ENCODE results near the gene IL17RC. TPM values are rescaled to one million over a fixed set of nuclear protein-coding genes. Genes with fewer than 3 reads are reported as not detected.
"Not testable (repeated sequence)": the region's sequence is repeated elsewhere in the genome, so short reads cannot be mapped to it uniquely, and the experiment has no call there.

Gene IL17RC
- 1 to 10 TPM; 3.9 to 9.1 (median 7.6) TPM for polyA plus RNA-seq (ENCODE audit: low read depth in 6 of 6)

GRCh38 chr3:9916734-9917680 is at the start of gene IL17RC:
IL17RC (plus strand) TSS chr3:9917098; CDS start chr3:9917316, 218 bp downstream.
- ATAC-seq (ENCODE audit: low read depth in 2 of 2) (peak; percentile 49 to 51), DNase-seq (no peak)
- peaks cover 0 to 16% (median 7%) of the 10 kb centered on the region in 3 donors for H3K27me3 Mint-ChIP-seq
- H3K4me3 Mint-ChIP-seq = peak within 1 kb of the TSS; percentile 75 to 89 (median 84)
- peaks cover 9 to 25% (median 19%) of the 10 kb centered on the region in 3 donors for H3K4me1 Mint-ChIP-seq
- peak within 1 kb of the TSS in 5 of 6 donors; percentile 36 to 86 (median 49) for H3K27ac Mint-ChIP-seq
- H3K9me3 Mint-ChIP-seq = no peaks in the 10 kb centered on the region
- H3K36me3 Mint-ChIP-seq = no peaks in the 10 kb centered on the region

GRCh38 chr3:9867106-9867505 is 49.8 kb upstream of the IL17RC start:
- ATAC-seq (ENCODE audit: low read depth in 2 of 2) = no peak
- Mint-ChIP-seq H3K4me1 (peaks cover 0 to 4% (median 0%) of the 10 kb centered on the region in 3 donors), H3K27ac (no peak overlapping the region), H3K4me3 (peak overlapping the region in 1 of 8 donors; percentile 66), H3K27me3 (peaks cover 1 to 10% (median 3%) of the 10 kb centered on the region in 3 donors), H3K36me3 (no peaks in the 10 kb centered on the region), H3K9me3 (peaks cover 0 to 1% (median 0%) of the 10 kb centered on the region in 7 donors)
- DNase-seq = no peak

GRCh38 chr3:9869955-9870354 is 46.9 kb upstream of the IL17RC start:
- Mint-ChIP-seq H3K9me3 (no peaks in the 10 kb centered on the region), H3K36me3 (no peaks in the 10 kb centered on the region), H3K27me3 (peaks cover 0 to 5% (median 0%) of the 10 kb centered on the region in 3 donors), H3K4me1 (no peaks in the 10 kb centered on the region), H3K4me3 (no peak overlapping the region), H3K27ac (peak overlapping the region in 1 of 6 donors; percentile 21)
- DNase-seq (no peak), ATAC-seq (ENCODE audit: low read depth in 2 of 2) (no peak)

GRCh38 chr3:9870978-9871377 is 45.9 kb upstream of the IL17RC start:
- Mint-ChIP-seq H3K36me3 (no peaks in the 10 kb centered on the region), H3K9me3 (no peaks in the 10 kb centered on the region), H3K27ac (no peak overlapping the region), H3K4me3 (no peak overlapping the region), H3K4me1 (no peaks in the 10 kb centered on the region), H3K27me3 (peaks cover 0 to 7% (median 0%) of the 10 kb centered on the region in 3 donors)
- ATAC-seq (ENCODE audit: low read depth in 2 of 2) (no peak), DNase-seq (no peak)

GRCh38 chr3:9872067-9872466 is 44.8 kb upstream of the IL17RC start:
- not testable (repeated sequence) for H3K27me3 Mint-ChIP-seq; H3K36me3 Mint-ChIP-seq; DNase-seq; ATAC-seq (ENCODE audit: low read depth in 2 of 2); H3K4me1 Mint-ChIP-seq; H3K9me3 Mint-ChIP-seq; H3K4me3 Mint-ChIP-seq; H3K27ac Mint-ChIP-seq

- peak overlapping the region in 1 of 6 donors; percentile 90 for H3K27ac Mint-ChIP-seq
Observed at GRCh38 chr3:9875448-9875847, 41.5 kb upstream of the IL17RC start.

GRCh38 chr3:9876255-9876654 is 40.6 kb upstream of the IL17RC start:
- H3K27ac Mint-ChIP-seq; H3K4me1 Mint-ChIP-seq; H3K9me3 Mint-ChIP-seq; H3K4me3 Mint-ChIP-seq; ATAC-seq (ENCODE audit: low read depth in 2 of 2); H3K36me3 Mint-ChIP-seq; DNase-seq: not testable (repeated sequence)
- peaks cover 0 to 23% (median 0%) of the 10 kb centered on the region in 3 donors for H3K27me3 Mint-ChIP-seq

More at GRCh38 chr3:9875448-9875847, 41.5 kb upstream of the IL17RC start:
- no peak overlapping the region for H3K4me3 Mint-ChIP-seq
- H3K4me1 Mint-ChIP-seq = no peaks in the 10 kb centered on the region
- DNase-seq (no peak), ATAC-seq (ENCODE audit: low read depth in 2 of 2) (no peak)
- H3K27me3 Mint-ChIP-seq = peaks cover 0 to 20% (median 0%) of the 10 kb centered on the region in 3 donors
- H3K36me3 Mint-ChIP-seq = no peaks in the 10 kb centered on the region
- H3K9me3 Mint-ChIP-seq = no peaks in the 10 kb centered on the region

GRCh38 chr3:9876991-9877390 is 39.9 kb upstream of the IL17RC start:
- DNase-seq = no peak
- Mint-ChIP-seq H3K36me3 (no peaks in the 10 kb centered on the region), H3K4me3 (no peak overlapping the region), H3K9me3 (no peaks in the 10 kb centered on the region), H3K27me3 (peaks cover 0 to 23% (median 0%) of the 10 kb centered on the region in 3 donors), H3K27ac (no peak overlapping the region), H3K4me1 (no peaks in the 10 kb centered on the region)
- peak in 1 of 2 donors; percentile 44 for ATAC-seq (ENCODE audit: low read depth in 2 of 2)

GRCh38 chr3:9878700-9879099 is 38.2 kb upstream of the IL17RC start:
- no peak overlapping the region for H3K27ac Mint-ChIP-seq
- peaks cover 0 to 18% (median 0%) of the 10 kb centered on the region in 3 donors for H3K27me3 Mint-ChIP-seq
- no peak for ATAC-seq (ENCODE audit: low read depth in 2 of 2)
- no peaks in the 10 kb centered on the region for H3K4me1 Mint-ChIP-seq
- no peaks in the 10 kb centered on the region for H3K36me3 Mint-ChIP-seq
- no peaks in the 10 kb centered on the region for H3K9me3 Mint-ChIP-seq
- H3K4me3 Mint-ChIP-seq = peak overlapping the region in 1 of 8 donors; percentile 67
- no peak for DNase-seq

GRCh38 chr3:9879830-9880549 is 36.9 kb upstream of the IL17RC start, which contains the start of gene CIDEC:
CIDEC (minus strand) TSS chr3:9880253; CDS start chr3:9878486, 1,767 bp downstream.
- H3K4me3 Mint-ChIP-seq = peak within 1 kb of the TSS in 1 of 8 donors; percentile 15
- H3K4me1 Mint-ChIP-seq = no peaks in the 10 kb centered on the region
- peaks cover 0 to 18% (median 0%) of the 10 kb centered on the region in 3 donors for H3K27me3 Mint-ChIP-seq
- no peaks in the 10 kb centered on the region for H3K9me3 Mint-ChIP-seq
- H3K36me3 Mint-ChIP-seq = no peaks in the 10 kb centered on the region
- ATAC-seq (ENCODE audit: low read depth in 2 of 2) (no peak), DNase-seq (no peak)
- no peak within 1 kb of the TSS for H3K27ac Mint-ChIP-seq

GRCh38 chr3:9881441-9881840 is 35.5 kb upstream of the IL17RC start:
- Mint-ChIP-seq H3K9me3 (no peaks in the 10 kb centered on the region), H3K36me3 (no peaks in the 10 kb centered on the region), H3K27me3 (peaks cover 0 to 13% (median 0%) of the 10 kb centered on the region in 3 donors), H3K27ac (no peak overlapping the region), H3K4me3 (no peak overlapping the region), H3K4me1 (no peaks in the 10 kb centered on the region)
- ATAC-seq (ENCODE audit: low read depth in 2 of 2) (no peak), DNase-seq (no peak)

- H3K36me3 Mint-ChIP-seq = no peaks in the 10 kb centered on the region
- peaks cover 0 to 13% (median 0%) of the 10 kb centered on the region in 3 donors for H3K27me3 Mint-ChIP-seq
- H3K27ac Mint-ChIP-seq = no peak overlapping the region
- H3K9me3 Mint-ChIP-seq = no peaks in the 10 kb centered on the region
- H3K4me1 Mint-ChIP-seq = peaks cover 0 to 4% (median 0%) of the 10 kb centered on the region in 3 donors
- H3K4me3 Mint-ChIP-seq = peak overlapping the region in 2 of 8 donors; percentile 1 to 54
- no peak for DNase-seq
- no peak for ATAC-seq (ENCODE audit: low read depth in 2 of 2)
Observed at GRCh38 chr3:9883706-9884554, 33.0 kb upstream of the IL17RC start.
